Jurkat, Clone E6-1 (cell line): Measurements from ENCODE around the gene METTL8.
A peak's percentile ranks its signal among the peaks of the same experiment; 100 is the strongest.
"Not testable (repeated sequence)": the region's sequence is repeated elsewhere in the genome, so short reads cannot be mapped to it uniquely, and the experiment has no call there.

Experiments
- DNase-seq: peaks from one replicate; pipeline ENCODE4 v3.0.0-alpha.2; 2011; ENCODE audit warnings: low read depth, low spot score
- H3K4me3 ChIP-seq: 2 replicates; pipeline ENCODE4 v1.5.1; 2011; ENCODE audit warnings: mild to moderate bottlenecking, low read length, control low read depth, moderate library complexity

METTL8 gene

GRCh38 chr2:171365232-171365631 is 68.6 kb downstream of the METTL8 start:
- no peak overlapping the region for H3K4me3 ChIP-seq
- no peak for DNase-seq

GRCh38 chr2:171362396-171362795 is 71.4 kb downstream of the METTL8 start:
- DNase-seq = no peak
- no peak overlapping the region for H3K4me3 ChIP-seq

DNA sequence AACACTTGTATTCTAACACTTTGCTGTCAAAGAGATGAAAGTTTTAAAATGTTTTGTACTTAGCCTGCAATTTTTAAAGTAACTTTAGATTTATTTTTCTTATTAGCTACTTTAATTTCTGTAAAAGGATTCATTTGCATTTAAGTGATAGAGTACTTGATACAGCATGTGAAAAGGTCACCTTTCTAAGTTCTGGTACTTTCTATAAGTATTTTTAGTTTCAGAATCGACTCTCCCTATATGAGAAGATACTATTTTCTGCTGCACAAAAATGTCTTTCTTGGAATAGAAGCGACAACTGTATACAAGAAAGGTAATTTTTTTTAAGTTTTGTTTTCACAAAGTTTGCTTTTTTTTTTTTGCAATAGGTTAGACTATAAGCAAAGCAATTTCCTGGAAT is 72.9 kb downstream of the METTL8 start:
- no peak for DNase-seq
- no peak overlapping the region for H3K4me3 ChIP-seq

- H3K4me3 ChIP-seq, DNase-seq: not testable (repeated sequence)
Observed at GRCh38 chr2:171353746-171354145, 80.0 kb downstream of the METTL8 start.

- no peak overlapping the region for H3K4me3 ChIP-seq
- no peak for DNase-seq
Observed at GRCh38 chr2:171348056-171348455, 85.7 kb downstream of the METTL8 start.

DNA sequence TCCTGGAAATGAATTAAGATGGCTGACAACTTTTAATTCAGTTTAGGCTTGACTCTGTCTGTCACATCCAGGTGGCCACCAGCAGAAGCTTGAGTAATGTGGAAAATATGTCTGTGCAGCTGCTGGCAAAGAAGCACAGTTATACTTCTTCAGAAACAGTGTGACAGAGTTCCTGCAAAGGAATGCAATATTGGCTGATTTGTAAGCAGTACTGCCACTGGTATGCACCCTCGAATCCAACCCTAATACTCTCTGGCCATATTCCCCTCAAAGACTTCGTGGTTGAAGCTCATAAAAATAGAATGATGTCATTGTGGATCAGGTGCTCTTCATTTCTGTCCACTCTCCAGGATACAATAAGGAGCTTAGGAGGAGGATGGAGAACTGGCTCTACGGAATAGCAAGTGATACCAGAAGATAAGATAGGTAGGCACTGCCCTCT is 86.2 kb downstream of the METTL8 start:
- no peak overlapping the region for H3K4me3 ChIP-seq
- no peak for DNase-seq

DNA sequence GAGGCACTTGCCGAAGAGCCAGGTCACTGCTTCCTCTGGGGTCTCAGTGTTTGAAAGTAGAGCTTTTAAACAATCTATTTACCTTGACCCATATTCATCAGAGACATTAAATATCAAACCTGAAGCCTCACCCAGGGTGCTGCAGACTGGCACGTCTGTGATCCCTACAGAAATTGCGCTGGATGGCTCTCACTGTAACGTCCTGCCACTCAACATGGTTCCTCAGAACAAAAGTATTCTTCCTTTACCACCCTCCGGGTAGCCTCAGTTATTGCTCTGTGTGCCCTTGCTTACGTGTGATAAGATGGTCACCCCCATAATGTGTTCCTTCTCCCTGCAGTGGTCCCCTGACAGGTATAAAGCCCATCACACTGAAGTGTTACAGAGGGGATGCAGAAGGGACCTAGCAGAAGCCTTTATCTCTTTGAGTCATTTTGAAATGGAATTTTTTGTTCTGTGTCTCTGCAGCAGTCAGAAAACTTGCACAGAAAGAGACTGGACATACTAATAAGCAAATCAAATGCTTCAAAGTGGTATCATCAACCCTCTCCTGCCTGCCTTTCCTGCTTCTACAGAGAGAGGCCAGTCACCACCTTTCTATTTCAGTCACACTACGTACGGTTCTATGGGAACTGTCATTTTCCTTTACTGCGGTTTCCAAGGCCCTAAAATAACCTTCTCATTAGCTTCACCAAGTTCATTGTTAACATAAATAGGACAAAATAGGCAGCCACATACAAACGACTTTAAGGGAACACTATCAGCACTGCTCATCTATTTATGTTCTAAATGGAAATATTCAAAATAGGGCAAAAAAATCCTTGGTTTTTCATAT is 86.8 kb downstream of the METTL8 start:
- DNase-seq = no peak
- no peak overlapping the region for H3K4me3 ChIP-seq

GRCh38 chr2:171345971-171346722 is 87.6 kb downstream of the METTL8 start:
- DNase-seq = no peak
- H3K4me3 ChIP-seq = no peak overlapping the region

DNA sequence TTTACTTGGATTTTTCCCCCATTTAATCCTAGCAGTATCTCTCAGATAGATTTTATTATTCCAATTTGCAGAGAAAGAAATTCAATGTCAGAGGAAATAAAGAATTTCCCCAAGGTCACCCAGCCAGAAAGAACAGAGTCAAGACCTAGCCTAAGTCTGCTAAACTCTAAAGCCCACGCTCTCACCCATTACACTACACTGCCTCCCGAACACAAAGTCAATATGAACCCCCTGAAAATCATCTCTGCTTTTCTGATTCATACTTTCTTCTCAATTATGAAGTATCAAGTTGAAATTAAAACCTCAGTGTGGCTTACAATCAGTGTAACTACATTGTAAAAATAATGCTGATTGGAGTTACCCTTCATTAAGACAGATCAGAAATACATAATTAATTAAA is 89.6 kb downstream of the METTL8 start:
- H3K4me3 ChIP-seq = no peak overlapping the region
- no peak for DNase-seq

DNA sequence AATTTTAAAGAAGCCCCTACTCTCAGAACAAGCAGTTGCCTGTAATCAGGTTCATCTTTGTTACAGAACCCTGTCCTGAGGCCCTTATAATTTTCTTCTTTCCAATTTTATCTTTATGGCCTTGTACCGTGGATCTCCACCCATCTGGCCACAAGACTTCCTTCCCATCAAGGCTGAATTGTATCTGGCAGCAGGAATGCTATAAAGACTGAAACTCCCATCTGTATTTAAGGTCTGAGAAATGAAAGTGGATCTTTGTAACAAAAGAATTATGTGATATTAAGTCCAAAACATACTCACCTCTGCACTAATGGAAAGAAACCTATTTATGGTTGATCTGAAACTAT is 91.8 kb downstream of the METTL8 start:
- DNase-seq = no peak
- H3K4me3 ChIP-seq = no peak overlapping the region

GRCh38 chr2:171341394-171342066 is 92.3 kb downstream of the METTL8 start:
- no peak for DNase-seq
- H3K4me3 ChIP-seq = no peak overlapping the region

GRCh38 chr2:171334946-171335345 is 98.8 kb downstream of the METTL8 start:
- no peak for DNase-seq
- no peak overlapping the region for H3K4me3 ChIP-seq

GRCh38 chr2:171334171-171334570 is 99.6 kb downstream of the METTL8 start:
- no peak overlapping the region for H3K4me3 ChIP-seq
- no peak for DNase-seq

- no peak for DNase-seq
- H3K4me3 ChIP-seq = no peak overlapping the region
Observed at GRCh38 chr2:171330155-171330956, 103.4 kb downstream of the METTL8 start.

GRCh38 chr2:171327043-171327496 is 106.7 kb downstream of the METTL8 start:
- DNase-seq = no peak
- H3K4me3 ChIP-seq = no peak overlapping the region

- no peak overlapping the region for H3K4me3 ChIP-seq
- DNase-seq = peak; percentile 44
Observed at GRCh38 chr2:171325886-171326585, 107.8 kb downstream of the METTL8 start.

DNA sequence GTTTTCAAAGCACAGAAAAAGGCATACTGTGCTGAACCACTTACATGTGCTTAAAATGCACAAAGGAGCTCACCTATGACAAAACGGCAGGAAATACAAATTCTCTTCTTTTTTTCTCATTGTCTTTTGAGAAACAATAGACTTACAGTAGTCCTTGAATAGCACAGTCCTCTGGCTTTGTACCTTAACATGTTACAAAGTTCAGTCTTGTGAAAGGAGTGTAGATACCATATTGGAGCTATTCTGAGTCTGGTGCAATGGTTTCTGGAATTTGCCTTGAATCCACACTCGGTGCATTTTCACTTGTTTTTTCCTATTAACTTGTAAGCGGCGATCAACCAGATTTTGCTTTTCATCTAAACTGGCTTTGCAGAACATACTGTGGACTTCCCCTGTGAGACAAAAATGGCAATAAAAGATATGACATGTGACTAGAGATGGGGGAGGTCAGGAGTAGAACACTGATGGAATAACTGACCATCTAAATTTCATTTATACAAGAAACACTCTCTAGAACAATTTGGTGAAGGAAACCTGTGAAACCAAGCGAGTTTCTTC is 109.7 kb downstream of the METTL8 start:
- H3K4me3 ChIP-seq = no peak overlapping the region
- no peak for DNase-seq

DNA sequence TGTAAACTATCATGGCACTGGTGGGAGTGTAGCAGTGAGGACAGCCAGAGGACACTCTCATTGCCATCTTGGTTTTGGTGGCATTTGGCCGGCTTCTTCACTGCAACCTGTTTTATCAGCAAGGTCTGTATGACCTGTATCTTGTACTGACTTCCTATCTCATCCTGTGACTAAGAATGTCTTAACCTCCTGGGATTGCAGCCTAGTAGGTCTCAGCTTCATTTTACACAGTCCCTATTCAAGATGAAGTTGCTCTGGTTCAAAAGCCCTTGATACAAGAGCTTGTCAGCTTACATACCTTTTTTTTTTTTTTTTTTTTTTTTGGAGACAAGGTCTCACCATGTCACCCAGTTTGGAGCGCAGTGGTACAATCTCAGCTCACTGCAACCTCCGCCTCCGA is 110.9 kb downstream of the METTL8 start:
- H3K4me3 ChIP-seq = no peak overlapping the region
- no peak for DNase-seq
